K562 (cell line): ENCODE measurements around the gene DAPP1. TPM values are rescaled to one million over a fixed set of nuclear protein-coding genes. Genes with fewer than 3 reads are reported as not detected.

Experiments
- ATAC-seq: fragments of 200-7000 bp; cut with Tn5 transposase; 3 replicates; pipeline ENCODE4 v1.9.1; 2020; ENCODE audit warnings: moderate library complexity
- BruUV-seq: library from RNA; stranded (reverse); fragments of 400-500 nt; replicated peaks from 2 replicates; lab custom pipeline; 2021; lab: Mats Ljungman, UMichigan
- CTCF ChIA-PET: fragments of 300-600 bp; formaldehyde crosslinking; extraction: SDS; loops from one replicate; lab custom pipeline; 2021; ENCODE audit warnings: low intra/inter-chr PET ratio; lab: Yijun Ruan, JAX
- POLR2A ChIA-PET: fragments of 300-600, 350-650 bp; sonication (Branson Sonifier 250); formaldehyde crosslinking; extraction: SDS; loops from one replicate; lab custom pipeline; 2021; ENCODE audit warnings: antibody characterized with exemption, inconsistent platforms; lab: Yijun Ruan, JAX
- DNase-seq, 4 experiments: peaks; one replicate each; pipeline versions ENCODE4 v3.0.0 to v3.0.0-alpha.2; 2011 to 2018; ENCODE audit warnings: low spot score in 3 of 4, mixed read lengths in 3 of 4; ENCODE audit errors: extremely low read depth in 1 of 4
- FAIRE-seq: peaks from 2 replicates; lab custom pipeline; 2011; peaks lifted over from hg19 to GRCh38; lab: Jason Lieb, UNC
- H2AFZ ChIP-seq: 2 replicates; pipeline ENCODE4 v1.6.0; 2011; ENCODE audit warnings: low read depth, low read length, control low read depth, inconsistent platforms
- H3K27ac ChIP-seq: fragments of 200-600 bp; 3 replicates; pipeline ENCODE4 v1.8.0; 2011; ENCODE audit warnings: low read depth, mild to moderate bottlenecking, control low read depth, inconsistent platforms, low read length, moderate library complexity, mixed read lengths; ENCODE audit errors: extremely low read depth
- H3K27me3 ChIP-seq, 2 experiments: fragments of 300-600 bp in 1 of 2; 2 replicates in 1 of 2; 3 replicates in 1 of 2; pipeline versions ENCODE4 v1.6.0 to v1.8.0; 2011; ENCODE audit warnings: inconsistent platforms in 2 of 2, low read length in 2 of 2, mild to moderate bottlenecking in 1 of 2, mixed read lengths in 1 of 2, moderate library complexity in 1 of 2; ENCODE audit not compliant: control insufficient read depth in 2 of 2, insufficient read depth in 2 of 2
- H3K36me3 ChIP-seq: fragments of 300-600 bp; 3 replicates; pipeline ENCODE4 v1.8.0; 2011; ENCODE audit warnings: mild to moderate bottlenecking, low read length, inconsistent platforms; ENCODE audit not compliant: control insufficient read depth, insufficient read depth
- H3K4me1 ChIP-seq, 2 experiments: fragments of 200-600 bp in 1 of 2; replicated peaks in 1 of 2; 2 replicates in 1 of 2; 3 replicates in 1 of 2; pipeline versions ENCODE4 v1.5.1 to v1.8.0; 2011; ENCODE audit warnings: inconsistent platforms in 2 of 2, low read length in 2 of 2, mild to moderate bottlenecking in 1 of 2, mixed read lengths in 1 of 2, moderate library complexity in 1 of 2; ENCODE audit not compliant: control insufficient read depth in 2 of 2, insufficient read depth in 2 of 2
- H3K4me2 ChIP-seq: 2 replicates; pipeline ENCODE4 v1.6.1; 2011; ENCODE audit warnings: low read length, control low read depth, inconsistent platforms, mixed read lengths; ENCODE audit not compliant: insufficient read depth
- H3K4me3 ChIP-seq: fragments of 200-600 bp; sonication (generic), shearing (Covaris generic); 2 replicates; pipeline ENCODE4 v1.5.1; 2016; ENCODE audit warnings: control low read depth, inconsistent platforms
- H3K79me2 ChIP-seq: fragments of 200-600 bp; 3 replicates; pipeline ENCODE4 v1.8.0; 2011; ENCODE audit warnings: low read length, inconsistent platforms; ENCODE audit not compliant: control insufficient read depth, insufficient read depth
- H3K9ac ChIP-seq, 2 experiments: 2 replicates each; pipeline versions ENCODE4 v1.6.0 to v1.6.1; 2011; ENCODE audit warnings: low read depth in 2 of 2, low read length in 2 of 2, control low read depth in 1 of 2, inconsistent platforms in 1 of 2, mild to moderate bottlenecking in 1 of 2, mixed read lengths in 1 of 2; ENCODE audit not compliant: insufficient read depth in 1 of 2
- H3K9me1 ChIP-seq: one replicate; pipeline ENCODE4 v1.6.0; 2011; ENCODE audit warnings: inconsistent platforms, mild to moderate bottlenecking, low read length, moderate library complexity; ENCODE audit not compliant: control insufficient read depth, insufficient read depth
- H3K9me3 ChIP-seq: replicated peaks from 2 replicates; pipeline ENCODE4 v1.5.1; 2011; ENCODE audit warnings: low read depth, low read length, inconsistent platforms; ENCODE audit not compliant: control insufficient read depth, insufficient read depth
- H4K20me1 ChIP-seq: replicated peaks from 2 replicates; pipeline ENCODE4 v1.6.1; 2011; ENCODE audit warnings: low read length, inconsistent platforms, mixed read lengths; ENCODE audit not compliant: control insufficient read depth, insufficient read depth
- CBFA2T3 ChIP-seq: fragments of 450-650 bp; IDR thresholded peaks from 2 replicates; pipeline ENCODE4 v1.6.1; 2017
- ESRRB ChIP-seq: fragments of 250-450 bp; sonication (Bioruptor Pico); IDR thresholded peaks from 2 replicates; pipeline ENCODE4 v1.5.0; 2020; ENCODE audit warnings: mild to moderate bottlenecking, moderate library complexity, borderline replicate concordance
- GABPB1 ChIP-seq: sonication (generic); formaldehyde crosslinking; IDR thresholded peaks from 2 replicates; pipeline ENCODE4 v1.8.0; 2022; ENCODE audit warnings: mild to moderate bottlenecking, missing genetic modification reagents
- TCF3 ChIP-seq: sonication (generic); formaldehyde crosslinking; IDR thresholded peaks from 2 replicates; pipeline ENCODE4 v1.4.0; 2020; ENCODE audit warnings: mild to moderate bottlenecking, missing genetic modification reagents
- ZNF121 ChIP-seq: sonication (generic); formaldehyde crosslinking; conservative IDR thresholded peaks from 2 replicates; pipeline ENCODE4 v1.8.0; 2022; ENCODE audit warnings: missing genetic modification reagents
- ZNF444 ChIP-seq: fragments of 250-450 bp; sonication (Bioruptor Pico); IDR thresholded peaks from 2 replicates; pipeline ENCODE4 v1.4.0; 2020; ENCODE audit warnings: mild to moderate bottlenecking, moderate library complexity
- WGBS: fragments of 100-300 bp; shearing (Covaris generic); methylation state at CpG from one replicate; pipeline ENCODE4 v1.1.6; 2016; ENCODE audit warnings: low coverage, mixed read lengths; ENCODE audit not compliant: insufficient coverage; ENCODE audit errors: missing lambda C conversion rate; 5-methylcytosine and 5-hydroxymethylcytosine counted together
- in situ Hi-C: fragments of 300-500 bp; cut with MboI; formaldehyde crosslinking; loops from 4 replicates; pipeline ENCODE4 v1.15.0; 2018; ENCODE audit warnings: inconsistent platforms, mixed read lengths
- intact Hi-C: fragments of 100-400 bp; cut with micrococcal nuclease; formaldehyde crosslinking; loops from 2 replicates; pipeline ENCODE4 v1.14.2; 2022
- polyA plus RNA-seq, 8 experiments: library from polyadenylated mRNA; depleted of rRNA in 4 of 8; stranded (reverse) in 5 of 8; unstranded in 3 of 8; fragments of >200 nt; fragmentation: Nextera tagmentation in 2 of 8; fragmentation: Illumina TruSeq in 1 of 8; extraction: Ambion mirVana in 2 of 8; extraction: Trizol in 1 of 8; gene quantifications; 2 replicates each; pipeline versions ENCODE4 v1.2.1 to v1.2.3, GENCODE V29; 2011 to 2014; ENCODE audit warnings: inconsistent platforms in 1 of 8, missing spikeins in 1 of 8
- total RNA-seq, 7 experiments: library from RNA; depleted of rRNA in 6 of 7; stranded (reverse); fragments of >200 nt in 6 of 7; fragmentation: Illumina TruSeq in 2 of 7; extraction: Trizol in 2 of 7; gene quantifications; 2 replicates each; pipeline versions ENCODE4 v1.2.1 to v1.2.3, GENCODE V29; 2011 to 2021; ENCODE audit warnings: low replicate concordance in 1 of 7
- TF ChIP-seq, protein P1 (sequence below), 2 experiments: fragments of 250-450 bp in 1 of 2; fragments of 450-650 bp in 1 of 2; sonication (Bioruptor Pico) in 1 of 2; IDR thresholded peaks; 2 replicates each; pipeline versions ENCODE4 v1.6.1 to v1.8.0; 2016 to 2021; ENCODE audit warnings: mild to moderate bottlenecking in 2 of 2, moderate library complexity in 2 of 2, missing compliant biosample characterization in 1 of 2, missing genetic modification characterization in 1 of 2

DAPP1 gene
- total and polyA plus RNA-seq, 9 of the 15 experiments (the other 6 are each of a cell fraction or from before 2014, with no cell fraction given), result 1.9 to 7.2 (median 3.6) TPM

DNA sequence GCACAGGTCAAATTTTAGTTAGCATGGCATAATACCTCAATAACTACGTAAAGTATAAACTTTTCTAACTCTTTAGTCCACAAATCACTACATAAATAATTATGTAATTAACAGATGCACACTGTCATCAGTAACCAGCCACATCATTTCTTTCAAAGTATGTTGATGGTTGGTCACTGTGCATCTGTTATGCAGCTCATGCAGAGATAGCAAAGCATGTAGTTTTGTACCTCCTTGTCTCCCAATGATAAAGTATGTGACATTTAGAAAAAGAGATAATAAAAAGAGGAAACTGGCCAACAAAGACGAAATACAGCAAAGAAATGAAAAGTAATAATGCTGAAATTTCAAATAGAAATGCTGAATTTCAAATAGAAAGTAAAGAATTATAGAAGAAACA is 74.7 kb downstream of the DAPP1 start:
- no peak overlapping the region for H2AFZ ChIP-seq
- peaks cover 28% of the 10 kb centered on the region for H3K36me3 ChIP-seq
- H4K20me1 ChIP-seq, result no peaks in the 10 kb centered on the region
- H3K27ac ChIP-seq, result no peak overlapping the region
- H3K4me2 ChIP-seq, result no peak overlapping the region; the same call in 1 of the 2 replicates
- H3K9me3 ChIP-seq, result no peaks in the 10 kb centered on the region
- ChIA-PET POLR2A (no interaction called here), CTCF (interaction anchor here (0.7 kb wide), 1 partner anchor 1084 kb away, joined by 4 read pairs; no protein-coding TSS in a partner anchor)
- no peaks in the 10 kb centered on the region for H3K9me1 ChIP-seq
- H3K79me2 ChIP-seq, result peaks cover 47% of the 10 kb centered on the region
- no peak overlapping the region for H3K4me3 ChIP-seq
- ATAC-seq (no peak), FAIRE-seq (no peak), DNase-seq (peak in 2 of 4 experiments; percentile 23 to 27)
- H3K4me1 ChIP-seq, result peaks cover 0 to 3% of the 10 kb centered on the region in 2 experiments; a peak in 4 of 5 replicates
- no peak overlapping the region for H3K9ac ChIP-seq
- 53% methylated on average over 2 of the region's 2 CpGs for WGBS
- in situ Hi-C loops, result no loop called here
- H3K27me3 ChIP-seq, result no peaks in the 10 kb centered on the region
- TF ChIP-seq TCF3 (CRISPR knock-in tag) (peak; percentile 44; the same call in 1 of the 2 replicates), ZNF444 (CRISPR knock-in tag) (no peak), CBFA2T3 (peak; percentile 32; the same call in 1 of the 2 replicates)
- TF ChIP-seq, protein P1, sequence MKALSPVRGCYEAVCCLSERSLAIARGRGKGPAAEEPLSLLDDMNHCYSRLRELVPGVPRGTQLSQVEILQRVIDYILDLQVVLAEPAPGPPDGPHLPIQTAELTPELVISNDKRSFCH (CRISPR knock-in tag; IDR thresholded peaks at IDR 0.05), result no peak
- TF ChIP-seq, protein P1 (tag; IDR thresholded peaks at IDR 0.05), result peak; percentile 80; the same call in 1 of the 2 replicates
- intact Hi-C loops, result no loop called here
- BruUV-seq, result no TSS peak

- POLR2A ChIA-PET, result no interaction called here
- WGBS, result 73% methylated on average over 8 of the region's 8 CpGs
- no peak for FAIRE-seq
Observed at GRCh38 chr4:99893029-99893428, 76.4 kb downstream of the DAPP1 start.

More at GRCh38 chr4:99893029-99893428, 76.4 kb downstream of the DAPP1 start:
- intact Hi-C loops, result no loop called here
- Histone ChIP-seq H3K9me3 (no peaks in the 10 kb centered on the region), H3K27me3 (no peaks in the 10 kb centered on the region), H3K4me2 (peak overlapping the region; percentile 93), H3K36me3 (peaks cover 20% of the 10 kb centered on the region), H3K9me1 (no peaks in the 10 kb centered on the region), H2AFZ (no peak overlapping the region), H3K4me3 (peak overlapping the region; percentile 91), H4K20me1 (no peaks in the 10 kb centered on the region), H3K9ac (peak overlapping the region in 1 of 2 experiments; percentile 87; a peak in 3 of 4 replicates), H3K4me1 (peaks cover 0 to 3% of the 10 kb centered on the region in 2 experiments; a peak in 4 of 5 replicates), H3K79me2 (peaks cover 44% of the 10 kb centered on the region), H3K27ac (no peak overlapping the region; the same call in 2 of the 3 replicates)
- in situ Hi-C loops, result no loop called here
- TF ChIP-seq ZNF121 (CRISPR knock-in tag) (peak; percentile 82), ESRRB (no peak), GABPB1 (CRISPR knock-in tag) (no peak)
- no TSS peak for BruUV-seq
- CTCF ChIA-PET, result no interaction called here
- DNase-seq, result no peak
- no peak for ATAC-seq
